MCF 10A (cell line): ENCODE data around the gene SH3GL3. TPM values are rescaled to one million over a fixed set of nuclear protein-coding genes. Genes with fewer than 3 reads are reported as not detected.

Source experiments
- BruUV-seq: library from RNA; stranded (reverse); fragments of 400-500 nt; replicated peaks from 2 replicates; lab custom pipeline; 2021; lab: Mats Ljungman, UMichigan
- CTCF ChIA-PET: fragments of 300-600 bp; sonication (Branson Sonifier 250); formaldehyde crosslinking; extraction: SDS; loops from one replicate; lab custom pipeline; 2021; ENCODE audit warnings: antibody characterized with exemption, inconsistent platforms; lab: Yijun Ruan, JAX
- POLR2A ChIA-PET: fragments of 300-600, 350-650 bp; sonication (Branson Sonifier 250); formaldehyde crosslinking; extraction: SDS; loops from one replicate; lab custom pipeline; 2020; ENCODE audit warnings: antibody characterized with exemption, inconsistent platforms; lab: Yijun Ruan, JAX
- DNase-seq: peaks from one replicate; pipeline ENCODE4 v3.0.0-alpha.2; 2018; ENCODE audit not compliant: unreplicated experiment
- H3K27ac Mint-ChIP-seq: one replicate; pipeline ENCODE4 v1.8.0; 2022; ENCODE audit warnings: mild to moderate bottlenecking, low read depth, mixed read lengths; ENCODE audit not compliant: unreplicated experiment
- H3K27me3 Mint-ChIP-seq: one replicate; pipeline ENCODE4 v1.8.0; 2022; ENCODE audit warnings: mixed read lengths; ENCODE audit not compliant: insufficient read depth, unreplicated experiment
- H3K36me3 Mint-ChIP-seq: one replicate; pipeline ENCODE4 v1.8.0; 2022; ENCODE audit warnings: mild to moderate bottlenecking, moderate library complexity, mixed read lengths; ENCODE audit not compliant: insufficient read depth, unreplicated experiment
- H3K4me1 Mint-ChIP-seq: one replicate; pipeline ENCODE4 v1.8.0; 2022; ENCODE audit warnings: mixed read lengths; ENCODE audit not compliant: insufficient read depth, unreplicated experiment
- H3K4me3 Mint-ChIP-seq: one replicate; pipeline ENCODE4 v1.8.0; 2022; ENCODE audit warnings: mild to moderate bottlenecking, moderate library complexity, mixed read lengths; ENCODE audit not compliant: unreplicated experiment
- H3K9me3 Mint-ChIP-seq: one replicate; pipeline ENCODE4 v1.8.0; 2022; ENCODE audit warnings: mixed read lengths; ENCODE audit not compliant: unreplicated experiment
- CTCF ChIP-seq: fragments of 200-600 bp; IDR thresholded peaks from one replicate; pipeline ENCODE4 v1.8.0; 2022; ENCODE audit warnings: antibody characterized with exemption, mild to moderate bottlenecking; ENCODE audit not compliant: unreplicated experiment
- intact Hi-C: fragments of 100-400 bp; cut with micrococcal nuclease; formaldehyde crosslinking; loops from 2 replicates; pipeline ENCODE4 v1.14.1; 2022
- total RNA-seq: library from RNA; stranded (reverse); gene quantifications from 2 replicates; pipeline ENCODE4 v1.2.3, GENCODE V29; 2022

Gene SH3GL3
- total RNA-seq, 1 experiment from 2014 or later: 0.19 TPM

- BruUV-seq: no TSS peak
- H3K4me3 Mint-ChIP-seq: no peak overlapping the region
- no peak for TF ChIP-seq CTCF
- DNase-seq: peak; percentile 35
- H3K36me3 Mint-ChIP-seq: no peaks in the 10 kb centered on the region
- CTCF ChIA-PET: interaction anchor here (0.6 to 13.0 kb wide), 13 partner anchors 10 to 475 kb away, joined by 3 to 186 read pairs (median 6); partner anchors contain the start of gene SH3GL3
- POLR2A ChIA-PET: interaction anchor here (0.6 to 1.3 kb wide), 4 partner anchors 72 to 313 kb away, joined by 3 to 5 read pairs (median 4); partner anchors contain the start of gene SH3GL3
- H3K4me1 Mint-ChIP-seq: peaks cover 6% of the 10 kb centered on the region
- H3K9me3 Mint-ChIP-seq: no peaks in the 10 kb centered on the region
- no peak overlapping the region for H3K27ac Mint-ChIP-seq
- intact Hi-C loops: no loop called here
- H3K27me3 Mint-ChIP-seq: no peaks in the 10 kb centered on the region
Measured at GRCh38 chr15:83561661-83562060, 114.5 kb downstream of the SH3GL3 start.

- no peak for TF ChIP-seq CTCF
- Mint-ChIP-seq H3K4me3 (no peak overlapping the region), H3K9me3 (no peaks in the 10 kb centered on the region), H3K36me3 (no peaks in the 10 kb centered on the region), H3K27ac (no peak overlapping the region), H3K4me1 (peaks cover 6% of the 10 kb centered on the region), H3K27me3 (no peaks in the 10 kb centered on the region)
- DNase-seq: no peak
- BruUV-seq: no TSS peak
- ChIA-PET POLR2A (interaction anchor here (0.8 to 1.2 kb wide), 2 partner anchors 11 to 470 kb away, joined by 3 to 4 read pairs; no protein-coding TSS in a partner anchor), CTCF (interaction anchor here (0.6 to 13.0 kb wide), 35 partner anchors 9 to 1884 kb away, joined by 3 to 158 read pairs (median 4); partner anchors contain the start of gene SH3GL3)
- intact Hi-C loops: loop anchor here (2.0 kb wide), 2 partner anchors 182 to 470 kb away; no protein-coding TSS in a partner anchor
Measured at GRCh38 chr15:83565138-83565537, 118.0 kb downstream of the SH3GL3 start.

- Mint-ChIP-seq H3K27ac (no peak overlapping the region), H3K9me3 (no peaks in the 10 kb centered on the region), H3K4me1 (peaks cover 6% of the 10 kb centered on the region), H3K27me3 (no peaks in the 10 kb centered on the region), H3K36me3 (no peaks in the 10 kb centered on the region), H3K4me3 (no peak overlapping the region)
- intact Hi-C loops: loop anchor here (2.0 kb wide), 2 partner anchors 181 to 469 kb away; no protein-coding TSS in a partner anchor
- peak; percentile 44 for DNase-seq
- POLR2A ChIA-PET: interaction anchor here (0.8 to 1.2 kb wide), 2 partner anchors 11 to 469 kb away, joined by 3 to 4 read pairs; no protein-coding TSS in a partner anchor
- peak; percentile 67 for TF ChIP-seq CTCF
- no TSS peak for BruUV-seq
- CTCF ChIA-PET: interaction anchor here (0.6 to 13.0 kb wide), 39 partner anchors 9 to 1885 kb away, joined by 3 to 158 read pairs (median 4); partner anchors contain the start of gene SH3GL3
Measured at GRCh38 chr15:83565553-83566159, 118.5 kb downstream of the SH3GL3 start.

DNA sequence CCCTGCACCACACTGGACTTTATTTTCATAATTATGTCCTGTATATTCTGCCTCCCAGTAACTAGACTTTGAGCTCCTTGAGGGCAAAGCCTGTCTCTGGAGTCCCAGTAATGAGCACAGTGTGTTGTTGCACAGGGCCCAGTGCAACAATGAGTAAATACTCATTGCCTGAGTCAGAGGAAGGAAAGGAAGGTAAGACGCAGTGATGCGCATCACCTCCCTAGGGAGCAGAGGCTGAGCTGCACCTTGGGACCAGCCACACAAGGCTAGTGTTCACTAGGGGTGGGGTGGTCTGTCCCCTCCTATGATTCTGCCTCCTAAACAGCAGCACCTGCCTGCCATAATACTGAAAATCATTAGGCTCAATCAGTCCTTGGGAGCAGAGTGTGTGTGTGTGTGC lies 120.2 kb downstream of the SH3GL3 start:
- BruUV-seq: no TSS peak
- H3K27me3 Mint-ChIP-seq: no peaks in the 10 kb centered on the region
- H3K4me3 Mint-ChIP-seq: no peak overlapping the region
- H3K27ac Mint-ChIP-seq: no peak overlapping the region
- no peak for TF ChIP-seq CTCF
- no peaks in the 10 kb centered on the region for H3K36me3 Mint-ChIP-seq
- DNase-seq: no peak
- H3K4me1 Mint-ChIP-seq: no peaks in the 10 kb centered on the region
- no peaks in the 10 kb centered on the region for H3K9me3 Mint-ChIP-seq
- CTCF ChIA-PET: interaction anchor here (0.6 to 13.0 kb wide), 9 partner anchors 9 to 468 kb away, joined by 3 to 158 read pairs (median 4); partner anchors contain the start of gene SH3GL3
- POLR2A ChIA-PET: no interaction called here
- intact Hi-C loops: no loop called here
